K562 (cell line): Measurements from ENCODE around the gene IL11. TPM values are rescaled to one million over a fixed set of nuclear protein-coding genes. Genes with fewer than 3 reads are reported as not detected.

Experiments
- CHD4 ChIP-seq: fragments of 200-600 bp; sonication (generic); IDR thresholded peaks from 3 replicates; pipeline ENCODE4 v1.6.1; 2012; ENCODE audit warnings: low read depth, mild to moderate bottlenecking, mixed read lengths, low read length, inconsistent platforms; ENCODE audit not compliant: insufficient read depth, insufficient replicate concordance, poor library complexity, severe bottlenecking
- CREM ChIP-seq: IDR thresholded peaks from 2 replicates; pipeline ENCODE4 v1.6.1; 2014; ENCODE audit warnings: antibody characterized with exemption, low read depth
- CTBP1 ChIP-seq: fragments of 450-650 bp; IDR thresholded peaks from 2 replicates; pipeline ENCODE4 v1.6.1; 2016; ENCODE audit warnings: borderline replicate concordance
- FOXJ2 ChIP-seq: fragments of 200-800 bp; sonication (Bioruptor generic); IDR thresholded peaks from 2 replicates; pipeline ENCODE4 v1.6.1; 2016; ENCODE audit warnings: missing genetic modification characterization, missing compliant biosample characterization
- GABPB2 ChIP-seq: fragments of 250-450 bp; sonication (Bioruptor Pico); conservative IDR thresholded peaks from 2 replicates; pipeline ENCODE4 v1.5.1; 2021; ENCODE audit warnings: mild to moderate bottlenecking
- GTF2A2 ChIP-seq: IDR thresholded peaks from 2 replicates; pipeline ENCODE4 v1.6.1; 2016; ENCODE audit warnings: mild to moderate bottlenecking, missing genetic modification characterization, missing compliant biosample characterization
- NR4A1 ChIP-seq, 2 experiments: fragments of 250-450 bp in 1 of 2; fragments of 450-650 bp in 1 of 2; sonication (Bioruptor Pico) in 1 of 2; IDR thresholded peaks; 2 replicates each; pipeline versions ENCODE4 v1.4.0 to v1.6.1; 2016 to 2020; ENCODE audit warnings: mild to moderate bottlenecking in 2 of 2, missing compliant biosample characterization in 1 of 2, missing genetic modification characterization in 1 of 2, moderate library complexity in 1 of 2
- RAD21 ChIP-seq, 2 experiments: fragments of 250-450 bp in 1 of 2; fragments of 450-650 bp in 1 of 2; sonication (Bioruptor Pico) in 1 of 2; formaldehyde crosslinking in 1 of 2; IDR thresholded peaks in 1 of 2; conservative IDR thresholded peaks in 1 of 2; 2 replicates each; pipeline versions ENCODE4 v1.4.0 to v1.8.0; 2020 to 2022; ENCODE audit warnings: mild to moderate bottlenecking in 2 of 2, moderate library complexity in 1 of 2
- THRAP3 ChIP-seq: fragments of 450-650 bp; IDR thresholded peaks from 2 replicates; pipeline ENCODE4 v1.6.1; 2016; ENCODE audit warnings: mild to moderate bottlenecking, inconsistent platforms, borderline replicate concordance
- polyA plus RNA-seq, 8 experiments: library from polyadenylated mRNA; depleted of rRNA in 4 of 8; stranded (reverse) in 5 of 8; unstranded in 3 of 8; fragments of >200 nt; fragmentation: Nextera tagmentation in 2 of 8; fragmentation: Illumina TruSeq in 1 of 8; extraction: Ambion mirVana in 2 of 8; extraction: Trizol in 1 of 8; gene quantifications; 2 replicates each; pipeline versions ENCODE4 v1.2.1 to v1.2.3, GENCODE V29; 2011 to 2014; ENCODE audit warnings: inconsistent platforms in 1 of 8, missing spikeins in 1 of 8
- total RNA-seq, 7 experiments: library from RNA; depleted of rRNA in 6 of 7; stranded (reverse); fragments of >200 nt in 6 of 7; fragmentation: Illumina TruSeq in 2 of 7; extraction: Trizol in 2 of 7; gene quantifications; 2 replicates each; pipeline versions ENCODE4 v1.2.1 to v1.2.3, GENCODE V29; 2011 to 2021; ENCODE audit warnings: low replicate concordance in 1 of 7
- TF ChIP-seq, protein P1 (sequence below): fragments of 450-650 bp; formaldehyde crosslinking; conservative IDR thresholded peaks from 2 replicates; pipeline ENCODE4 v1.4.0; 2022; ENCODE audit warnings: mild to moderate bottlenecking, missing genetic modification characterization
- TF ChIP-seq, protein P2 (sequence below): fragments of 450-650 bp; formaldehyde crosslinking; IDR thresholded peaks from 2 replicates; pipeline ENCODE4 v1.4.0; 2022; ENCODE audit warnings: mild to moderate bottlenecking, moderate library complexity
- TF ChIP-seq, protein P3 (sequence below): fragments of 450-650 bp; IDR thresholded peaks from 2 replicates; pipeline ENCODE4 v1.6.1; 2016; ENCODE audit warnings: mild to moderate bottlenecking, moderate library complexity

IL11 gene
- total and polyA plus RNA-seq, 9 of the 15 experiments (the other 6 are each of a cell fraction or from before 2014, with no cell fraction given) = 0.04 to 0.42 (median 0.06) TPM; not detected in 6

DNA sequence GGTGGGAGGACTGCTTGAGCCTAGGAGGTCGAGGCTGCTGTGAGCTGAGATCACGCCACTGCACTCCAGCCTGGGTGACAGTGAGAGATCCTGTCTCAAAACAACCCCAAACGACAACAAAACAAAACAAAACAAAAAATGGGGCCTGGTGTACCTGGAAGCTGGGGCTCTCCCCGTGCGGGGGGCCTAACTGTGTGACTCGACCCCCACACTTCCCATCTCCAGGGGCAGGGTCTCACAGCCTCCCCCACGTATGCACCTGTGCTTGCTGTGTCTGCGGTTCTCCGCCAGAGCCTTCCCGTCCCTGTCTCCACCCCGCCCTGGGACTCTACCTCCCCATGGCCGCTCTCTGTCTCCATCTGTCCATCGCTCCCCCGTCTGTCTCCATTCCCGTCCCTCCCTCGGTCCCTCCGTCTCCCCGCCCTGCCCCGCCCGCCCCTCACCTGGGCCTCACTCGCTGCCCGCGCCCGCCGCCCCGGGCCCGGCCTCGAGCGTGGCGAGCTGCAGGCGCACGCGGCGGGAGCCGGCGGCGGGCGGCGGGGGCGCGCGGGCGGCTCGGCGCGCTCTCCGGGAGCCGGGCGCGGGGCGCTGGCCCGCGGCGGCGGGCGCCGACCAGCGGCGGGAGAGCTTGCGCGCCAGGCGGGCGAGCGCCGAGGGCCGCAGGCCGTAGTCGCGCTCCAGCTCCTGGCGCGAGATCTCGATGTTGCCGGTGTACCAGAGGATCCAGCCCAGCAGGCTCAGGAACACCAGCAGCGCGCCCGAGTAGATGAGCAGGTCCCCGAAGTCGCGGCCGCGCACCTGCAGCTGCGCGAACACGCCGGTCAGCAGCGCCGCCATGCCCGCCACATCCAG lies 13.2 kb upstream of the IL11 start (continued):
- TF ChIP-seq CREM (no peak), THRAP3 (no peak), RAD21 (CRISPR knock-in tag; conservative IDR thresholded peaks at IDR 0.05 in 1 of 2, IDR thresholded peaks at IDR 0.05 in 1 of 2) (peak; percentile 9 to 44; a peak in 2 of 4 replicates), FOXJ2 (tag) (no peak), CHD4 (no peak), NR4A1 (CRISPR knock-in tag; IDR thresholded peaks at IDR 0.05) (0 out of 2 replicates have a peak, but pooled peaks have one; percentile 18), NR4A1 (tag; IDR thresholded peaks at IDR 0.05) (no peak), GTF2A2 (no peak), CTBP1 (peak; percentile 87), GABPB2 (CRISPR knock-in tag) (no peak)
- TF ChIP-seq, protein P1, sequence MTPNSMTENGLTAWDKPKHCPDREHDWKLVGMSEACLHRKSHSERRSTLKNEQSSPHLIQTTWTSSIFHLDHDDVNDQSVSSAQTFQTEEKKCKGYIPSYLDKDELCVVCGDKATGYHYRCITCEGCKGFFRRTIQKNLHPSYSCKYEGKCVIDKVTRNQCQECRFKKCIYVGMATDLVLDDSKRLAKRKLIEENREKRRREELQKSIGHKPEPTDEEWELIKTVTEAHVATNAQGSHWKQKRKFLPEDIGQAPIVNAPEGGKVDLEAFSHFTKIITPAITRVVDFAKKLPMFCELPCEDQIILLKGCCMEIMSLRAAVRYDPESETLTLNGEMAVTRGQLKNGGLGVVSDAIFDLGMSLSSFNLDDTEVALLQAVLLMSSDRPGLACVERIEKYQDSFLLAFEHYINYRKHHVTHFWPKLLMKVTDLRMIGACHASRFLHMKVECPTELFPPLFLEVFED (CRISPR knock-in tag) = no peak
- TF ChIP-seq, protein P2, sequence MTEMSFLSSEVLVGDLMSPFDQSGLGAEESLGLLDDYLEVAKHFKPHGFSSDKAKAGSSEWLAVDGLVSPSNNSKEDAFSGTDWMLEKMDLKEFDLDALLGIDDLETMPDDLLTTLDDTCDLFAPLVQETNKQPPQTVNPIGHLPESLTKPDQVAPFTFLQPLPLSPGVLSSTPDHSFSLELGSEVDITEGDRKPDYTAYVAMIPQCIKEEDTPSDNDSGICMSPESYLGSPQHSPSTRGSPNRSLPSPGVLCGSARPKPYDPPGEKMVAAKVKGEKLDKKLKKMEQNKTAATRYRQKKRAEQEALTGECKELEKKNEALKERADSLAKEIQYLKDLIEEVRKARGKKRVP (CRISPR knock-in tag) = no peak
- TF ChIP-seq, protein P3, sequence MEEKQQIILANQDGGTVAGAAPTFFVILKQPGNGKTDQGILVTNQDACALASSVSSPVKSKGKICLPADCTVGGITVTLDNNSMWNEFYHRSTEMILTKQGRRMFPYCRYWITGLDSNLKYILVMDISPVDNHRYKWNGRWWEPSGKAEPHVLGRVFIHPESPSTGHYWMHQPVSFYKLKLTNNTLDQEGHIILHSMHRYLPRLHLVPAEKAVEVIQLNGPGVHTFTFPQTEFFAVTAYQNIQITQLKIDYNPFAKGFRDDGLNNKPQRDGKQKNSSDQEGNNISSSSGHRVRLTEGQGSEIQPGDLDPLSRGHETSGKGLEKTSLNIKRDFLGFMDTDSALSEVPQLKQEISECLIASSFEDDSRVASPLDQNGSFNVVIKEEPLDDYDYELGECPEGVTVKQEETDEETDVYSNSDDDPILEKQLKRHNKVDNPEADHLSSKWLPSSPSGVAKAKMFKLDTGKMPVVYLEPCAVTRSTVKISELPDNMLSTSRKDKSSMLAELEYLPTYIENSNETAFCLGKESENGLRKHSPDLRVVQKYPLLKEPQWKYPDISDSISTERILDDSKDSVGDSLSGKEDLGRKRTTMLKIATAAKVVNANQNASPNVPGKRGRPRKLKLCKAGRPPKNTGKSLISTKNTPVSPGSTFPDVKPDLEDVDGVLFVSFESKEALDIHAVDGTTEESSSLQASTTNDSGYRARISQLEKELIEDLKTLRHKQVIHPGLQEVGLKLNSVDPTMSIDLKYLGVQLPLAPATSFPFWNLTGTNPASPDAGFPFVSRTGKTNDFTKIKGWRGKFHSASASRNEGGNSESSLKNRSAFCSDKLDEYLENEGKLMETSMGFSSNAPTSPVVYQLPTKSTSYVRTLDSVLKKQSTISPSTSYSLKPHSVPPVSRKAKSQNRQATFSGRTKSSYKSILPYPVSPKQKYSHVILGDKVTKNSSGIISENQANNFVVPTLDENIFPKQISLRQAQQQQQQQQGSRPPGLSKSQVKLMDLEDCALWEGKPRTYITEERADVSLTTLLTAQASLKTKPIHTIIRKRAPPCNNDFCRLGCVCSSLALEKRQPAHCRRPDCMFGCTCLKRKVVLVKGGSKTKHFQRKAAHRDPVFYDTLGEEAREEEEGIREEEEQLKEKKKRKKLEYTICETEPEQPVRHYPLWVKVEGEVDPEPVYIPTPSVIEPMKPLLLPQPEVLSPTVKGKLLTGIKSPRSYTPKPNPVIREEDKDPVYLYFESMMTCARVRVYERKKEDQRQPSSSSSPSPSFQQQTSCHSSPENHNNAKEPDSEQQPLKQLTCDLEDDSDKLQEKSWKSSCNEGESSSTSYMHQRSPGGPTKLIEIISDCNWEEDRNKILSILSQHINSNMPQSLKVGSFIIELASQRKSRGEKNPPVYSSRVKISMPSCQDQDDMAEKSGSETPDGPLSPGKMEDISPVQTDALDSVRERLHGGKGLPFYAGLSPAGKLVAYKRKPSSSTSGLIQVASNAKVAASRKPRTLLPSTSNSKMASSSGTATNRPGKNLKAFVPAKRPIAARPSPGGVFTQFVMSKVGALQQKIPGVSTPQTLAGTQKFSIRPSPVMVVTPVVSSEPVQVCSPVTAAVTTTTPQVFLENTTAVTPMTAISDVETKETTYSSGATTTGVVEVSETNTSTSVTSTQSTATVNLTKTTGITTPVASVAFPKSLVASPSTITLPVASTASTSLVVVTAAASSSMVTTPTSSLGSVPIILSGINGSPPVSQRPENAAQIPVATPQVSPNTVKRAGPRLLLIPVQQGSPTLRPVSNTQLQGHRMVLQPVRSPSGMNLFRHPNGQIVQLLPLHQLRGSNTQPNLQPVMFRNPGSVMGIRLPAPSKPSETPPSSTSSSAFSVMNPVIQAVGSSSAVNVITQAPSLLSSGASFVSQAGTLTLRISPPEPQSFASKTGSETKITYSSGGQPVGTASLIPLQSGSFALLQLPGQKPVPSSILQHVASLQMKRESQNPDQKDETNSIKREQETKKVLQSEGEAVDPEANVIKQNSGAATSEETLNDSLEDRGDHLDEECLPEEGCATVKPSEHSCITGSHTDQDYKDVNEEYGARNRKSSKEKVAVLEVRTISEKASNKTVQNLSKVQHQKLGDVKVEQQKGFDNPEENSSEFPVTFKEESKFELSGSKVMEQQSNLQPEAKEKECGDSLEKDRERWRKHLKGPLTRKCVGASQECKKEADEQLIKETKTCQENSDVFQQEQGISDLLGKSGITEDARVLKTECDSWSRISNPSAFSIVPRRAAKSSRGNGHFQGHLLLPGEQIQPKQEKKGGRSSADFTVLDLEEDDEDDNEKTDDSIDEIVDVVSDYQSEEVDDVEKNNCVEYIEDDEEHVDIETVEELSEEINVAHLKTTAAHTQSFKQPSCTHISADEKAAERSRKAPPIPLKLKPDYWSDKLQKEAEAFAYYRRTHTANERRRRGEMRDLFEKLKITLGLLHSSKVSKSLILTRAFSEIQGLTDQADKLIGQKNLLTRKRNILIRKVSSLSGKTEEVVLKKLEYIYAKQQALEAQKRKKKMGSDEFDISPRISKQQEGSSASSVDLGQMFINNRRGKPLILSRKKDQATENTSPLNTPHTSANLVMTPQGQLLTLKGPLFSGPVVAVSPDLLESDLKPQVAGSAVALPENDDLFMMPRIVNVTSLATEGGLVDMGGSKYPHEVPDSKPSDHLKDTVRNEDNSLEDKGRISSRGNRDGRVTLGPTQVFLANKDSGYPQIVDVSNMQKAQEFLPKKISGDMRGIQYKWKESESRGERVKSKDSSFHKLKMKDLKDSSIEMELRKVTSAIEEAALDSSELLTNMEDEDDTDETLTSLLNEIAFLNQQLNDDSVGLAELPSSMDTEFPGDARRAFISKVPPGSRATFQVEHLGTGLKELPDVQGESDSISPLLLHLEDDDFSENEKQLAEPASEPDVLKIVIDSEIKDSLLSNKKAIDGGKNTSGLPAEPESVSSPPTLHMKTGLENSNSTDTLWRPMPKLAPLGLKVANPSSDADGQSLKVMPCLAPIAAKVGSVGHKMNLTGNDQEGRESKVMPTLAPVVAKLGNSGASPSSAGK = peak; percentile 63
